ENCODE results near the gene PDE6B.

DNA sequence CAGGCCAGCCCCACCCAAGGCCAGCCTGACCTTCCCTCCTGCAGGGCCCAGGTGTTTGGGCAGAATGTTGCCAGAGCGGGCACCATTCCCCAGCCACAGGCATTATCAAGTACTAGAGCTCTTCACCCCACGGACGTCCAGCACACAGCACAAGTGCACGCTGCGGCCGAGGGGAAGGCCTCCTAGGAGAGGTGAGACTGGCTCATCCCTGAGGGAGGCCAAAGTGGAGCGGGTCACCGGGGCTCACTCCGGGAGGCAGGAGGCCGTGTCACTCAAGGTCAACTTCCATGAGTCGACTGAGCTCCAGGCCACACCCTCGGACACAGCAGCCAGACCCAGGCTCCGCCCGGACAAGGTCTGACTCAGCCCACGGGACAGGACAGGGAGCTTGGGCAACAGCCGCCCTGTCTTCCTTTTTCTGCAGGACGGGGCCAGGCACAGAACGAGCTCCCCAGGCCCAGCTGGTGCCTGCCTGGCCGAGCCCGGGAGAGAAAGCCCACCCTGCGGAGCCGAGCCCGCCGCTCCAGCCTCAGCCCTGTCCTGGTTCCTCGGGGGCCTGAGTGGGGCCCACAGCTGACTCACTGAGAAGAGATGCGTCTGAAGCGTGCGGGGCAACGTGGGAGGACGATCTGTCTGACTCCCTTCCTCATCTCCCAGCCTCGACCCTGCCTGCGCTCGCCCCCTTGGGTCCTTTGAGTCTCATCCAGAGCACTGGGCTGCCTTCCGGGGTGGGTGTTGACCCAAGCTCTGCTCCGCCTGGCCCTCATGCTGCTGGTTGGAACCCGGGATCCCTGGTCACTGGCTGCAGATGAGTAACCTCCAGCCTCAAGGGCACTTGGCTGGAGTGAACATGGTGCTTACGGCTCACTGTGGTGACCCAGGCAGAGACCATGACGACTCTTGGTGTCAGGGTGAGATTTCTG, 61.9 kb downstream of the PDE6B start:
- no peak for TF ChIP-seq CTCF (IDR thresholded peaks at IDR 0.05; ENCODE audit: insufficient read depth, low read length, poor library complexity, severe bottlenecking)
- TF ChIP-seq EZH2phosphoT487 (conservative IDR thresholded peaks at IDR 0.05; ENCODE audit: low read length): no peak
